ENCODE results near the gene PCNX3. TPM values are rescaled to one million over a fixed set of nuclear protein-coding genes. Genes with fewer than 3 reads are reported as not detected.

PCNX3 gene
- total RNA-seq, 2 donors from 2014 or later = 37.5 to 39.5 TPM

DNA sequence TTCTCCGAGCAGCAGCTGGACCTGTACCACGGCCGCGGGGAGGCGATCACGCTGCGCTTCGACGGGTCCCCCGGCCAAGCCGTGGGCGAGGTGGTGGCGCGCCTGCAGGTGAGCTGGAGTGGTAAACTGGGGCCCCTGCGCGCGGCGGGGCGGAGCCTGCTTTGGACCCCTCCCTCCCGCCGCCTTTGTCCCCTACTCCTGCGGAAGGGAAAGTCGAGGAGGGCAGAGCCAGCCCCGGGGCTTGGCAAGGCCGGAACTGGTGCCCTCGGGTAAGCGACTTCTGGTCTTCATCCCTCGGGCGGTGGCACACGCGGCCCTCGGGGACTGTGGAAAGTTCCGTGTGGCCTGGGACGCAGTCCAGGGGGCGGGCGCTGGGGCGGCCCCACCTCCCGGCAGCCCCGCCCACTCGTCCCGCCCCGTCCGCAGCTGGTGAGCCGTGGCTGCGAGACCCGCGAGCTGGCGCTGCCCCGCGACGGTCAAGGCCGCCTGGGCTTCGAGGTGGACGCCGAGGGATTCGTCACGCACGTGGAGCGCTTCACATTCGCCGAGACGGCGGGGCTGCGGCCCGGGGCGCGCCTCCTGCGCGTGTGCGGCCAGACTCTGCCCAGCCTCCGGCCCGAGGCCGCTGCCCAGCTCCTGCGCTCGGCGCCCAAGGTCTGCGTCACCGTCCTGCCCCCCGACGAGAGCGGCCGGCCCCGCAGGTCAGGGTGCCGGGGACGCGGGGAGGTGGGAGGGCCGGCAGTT lies 31.6 kb downstream of the PCNX3 start:
- Histone ChIP-seq H3K36me3 (peaks cover 34% of the 10 kb centered on the region), H3K9me3 (no peaks in the 10 kb centered on the region), H3K27me3 (replicated peaks; ENCODE audit: insufficient read depth) (no peaks in the 10 kb centered on the region), H3K4me3 (peak overlapping the region; percentile 56), H3K27ac (peak overlapping the region in 1 of 2 donors; percentile 34), H3K4me1 (ENCODE audit: control insufficient read depth in 1 of 2, low read depth in 2 of 2) (peaks cover 5 to 9% of the 10 kb centered on the region in 2 donors)
- DNase-seq (ENCODE audit: low spot score) (no peak), ATAC-seq (ENCODE audit: insufficient number of reproducible peaks, low FRiP score, low read depth) (no peak)
- TF ChIP-seq, protein P1, sequence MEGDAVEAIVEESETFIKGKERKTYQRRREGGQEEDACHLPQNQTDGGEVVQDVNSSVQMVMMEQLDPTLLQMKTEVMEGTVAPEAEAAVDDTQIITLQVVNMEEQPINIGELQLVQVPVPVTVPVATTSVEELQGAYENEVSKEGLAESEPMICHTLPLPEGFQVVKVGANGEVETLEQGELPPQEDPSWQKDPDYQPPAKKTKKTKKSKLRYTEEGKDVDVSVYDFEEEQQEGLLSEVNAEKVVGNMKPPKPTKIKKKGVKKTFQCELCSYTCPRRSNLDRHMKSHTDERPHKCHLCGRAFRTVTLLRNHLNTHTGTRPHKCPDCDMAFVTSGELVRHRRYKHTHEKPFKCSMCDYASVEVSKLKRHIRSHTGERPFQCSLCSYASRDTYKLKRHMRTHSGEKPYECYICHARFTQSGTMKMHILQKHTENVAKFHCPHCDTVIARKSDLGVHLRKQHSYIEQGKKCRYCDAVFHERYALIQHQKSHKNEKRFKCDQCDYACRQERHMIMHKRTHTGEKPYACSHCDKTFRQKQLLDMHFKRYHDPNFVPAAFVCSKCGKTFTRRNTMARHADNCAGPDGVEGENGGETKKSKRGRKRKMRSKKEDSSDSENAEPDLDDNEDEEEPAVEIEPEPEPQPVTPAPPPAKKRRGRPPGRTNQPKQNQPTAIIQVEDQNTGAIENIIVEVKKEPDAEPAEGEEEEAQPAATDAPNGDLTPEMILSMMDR (IDR thresholded peaks at IDR 0.05) = no peak

- H3K36me3 ChIP-seq = peaks cover 27% of the 10 kb centered on the region
Observed at GRCh38 chr11:65648997-65649493, 33.5 kb downstream of the PCNX3 start.

GRCh38 chr11:65649656-65650546 lies 34.3 kb downstream of the PCNX3 start:
- Histone ChIP-seq H3K4me3 (no peak overlapping the region), H3K9me3 (no peaks in the 10 kb centered on the region), H3K4me1 (ENCODE audit: control insufficient read depth in 1 of 2, low read depth in 2 of 2) (peaks cover 18 to 29% of the 10 kb centered on the region in 2 donors), H3K36me3 (peaks cover 29% of the 10 kb centered on the region), H3K27me3 (replicated peaks; ENCODE audit: insufficient read depth) (no peaks in the 10 kb centered on the region), H3K27ac (no peak overlapping the region)
- TF ChIP-seq, protein P1 (IDR thresholded peaks at IDR 0.05) = no peak
- ATAC-seq (ENCODE audit: insufficient number of reproducible peaks, low FRiP score, low read depth) = no peak
- no peak for DNase-seq (ENCODE audit: low spot score)

More at GRCh38 chr11:65648997-65649493, 33.5 kb downstream of the PCNX3 start:
- H3K4me1 ChIP-seq (ENCODE audit: control insufficient read depth in 1 of 2, low read depth in 2 of 2) = peaks cover 16 to 22% of the 10 kb centered on the region in 2 donors
- TF ChIP-seq, protein P1 (IDR thresholded peaks at IDR 0.05) = no peak
- H3K27me3 ChIP-seq (replicated peaks; ENCODE audit: insufficient read depth) = no peaks in the 10 kb centered on the region
- no peaks in the 10 kb centered on the region for H3K9me3 ChIP-seq
- no peak overlapping the region for H3K4me3 ChIP-seq
- H3K27ac ChIP-seq = no peak overlapping the region
- ATAC-seq (ENCODE audit: insufficient number of reproducible peaks, low FRiP score, low read depth) = no peak
- DNase-seq (ENCODE audit: low spot score) = no peak

GRCh38 chr11:65650547-65651338 lies 35.2 kb downstream of the PCNX3 start:
- H3K9me3 ChIP-seq = no peaks in the 10 kb centered on the region
- peaks cover 18 to 29% of the 10 kb centered on the region in 2 donors for H3K4me1 ChIP-seq (ENCODE audit: control insufficient read depth in 1 of 2, low read depth in 2 of 2)
- ATAC-seq (ENCODE audit: insufficient number of reproducible peaks, low FRiP score, low read depth) = no peak
- TF ChIP-seq, protein P1 (IDR thresholded peaks at IDR 0.05) = no peak
- no peaks in the 10 kb centered on the region for H3K27me3 ChIP-seq (replicated peaks; ENCODE audit: insufficient read depth)
- H3K27ac ChIP-seq = peak overlapping the region in 1 of 2 donors; percentile 93
- peaks cover 34% of the 10 kb centered on the region for H3K36me3 ChIP-seq
- no peak overlapping the region for H3K4me3 ChIP-seq
- no peak for DNase-seq (ENCODE audit: low spot score)

Data from thoracic aorta (tissue), 2 donors.